GM12878 (cell line): ENCODE data around the gene B3GAT2. TPM values are rescaled to one million over a fixed set of nuclear protein-coding genes. Genes with fewer than 3 reads are reported as not detected.

Experiments
- ATAC-seq: fragments of 200-7000 bp; cut with Tn5 transposase; 3 replicates; pipeline ENCODE4 v1.9.1; 2020; ENCODE audit warnings: mild to moderate bottlenecking, moderate library complexity
- BruUV-seq: library from RNA; stranded (reverse); fragments of 400-500 nt; replicated peaks from 2 replicates; lab custom pipeline; 2021; lab: Mats Ljungman, UMichigan
- CTCF ChIA-PET: fragments of 300-600 bp; sonication (Branson Sonifier 250); formaldehyde crosslinking; extraction: SDS; loops from one replicate; lab custom pipeline; 2021; ENCODE audit warnings: inconsistent platforms; lab: Yijun Ruan, JAX
- POLR2A ChIA-PET: fragments of 350-600 bp; formaldehyde crosslinking; extraction: SDS; loops from one replicate; lab custom pipeline; 2021; ENCODE audit warnings: inconsistent platforms; lab: Charles Lee
- RAD21 ChIA-PET: fragments of 300-600 bp; sonication (Branson Sonifier 250); formaldehyde crosslinking; loops from one replicate; lab custom pipeline; 2023; ENCODE audit warnings: antibody characterized with exemption; ENCODE audit not compliant: unreplicated experiment; lab: Charles Lee
- SMC1A ChIA-PET: fragments of 300-600 bp; sonication (Branson Sonifier 250); formaldehyde crosslinking; loops from one replicate; lab custom pipeline; 2023; ENCODE audit not compliant: unreplicated experiment, uncharacterized antibody; lab: Charles Lee
- DNase-seq: peaks from one replicate; pipeline ENCODE4 v3.0.0-alpha.2; 2011; ENCODE audit warnings: low read depth, low spot score
- FAIRE-seq: peaks from 3 replicates; lab custom pipeline; 2011; peaks lifted over from hg19 to GRCh38; lab: Jason Lieb, UNC
- H2AFZ ChIP-seq: 2 replicates; pipeline ENCODE4 v1.6.0; 2011; ENCODE audit warnings: low read depth, low read length, control low read depth; ENCODE audit not compliant: control insufficient read depth
- H3K27ac ChIP-seq: 2 replicates; pipeline ENCODE4 v1.5.1; 2011; ENCODE audit warnings: control low read depth; ENCODE audit not compliant: control insufficient read depth, insufficient read depth
- H3K27me3 ChIP-seq, 2 experiments: replicated peaks in 1 of 2; 2 replicates each; pipeline versions ENCODE4 v1.6.0 to v1.6.1; 2011; ENCODE audit warnings: low read length in 1 of 2; ENCODE audit not compliant: control insufficient read depth in 2 of 2, insufficient read depth in 2 of 2
- H3K36me3 ChIP-seq, 2 experiments: 2 replicates each; pipeline ENCODE4 v1.5.1; 2011; ENCODE audit warnings: low read length in 1 of 2; ENCODE audit not compliant: control insufficient read depth in 2 of 2, insufficient read depth in 2 of 2
- H3K4me1 ChIP-seq: 2 replicates; pipeline ENCODE4 v1.6.1; 2011; ENCODE audit warnings: mild to moderate bottlenecking, low read length, moderate library complexity, mixed read lengths; ENCODE audit not compliant: control insufficient read depth, insufficient read depth
- H3K4me2 ChIP-seq: 2 replicates; pipeline ENCODE4 v1.6.0; 2011; ENCODE audit warnings: control low read depth; ENCODE audit not compliant: control insufficient read depth, insufficient read depth
- H3K4me3 ChIP-seq: fragments of 200-600 bp; sonication (generic); 2 replicates; pipeline ENCODE4 v1.5.1; 2016
- H3K79me2 ChIP-seq: 2 replicates; pipeline ENCODE4 v1.6.0; 2011; ENCODE audit warnings: low read length; ENCODE audit not compliant: control insufficient read depth, insufficient read depth
- H3K9ac ChIP-seq: 2 replicates; pipeline ENCODE4 v1.8.0; 2011; ENCODE audit warnings: low read length, control low read depth, mixed read lengths; ENCODE audit not compliant: control insufficient read depth, insufficient read depth
- H3K9me3 ChIP-seq: replicated peaks from 3 replicates; pipeline ENCODE4 v1.5.1; 2011; ENCODE audit warnings: mild to moderate bottlenecking, low read length; ENCODE audit not compliant: control insufficient read depth, insufficient read depth
- H4K20me1 ChIP-seq: 2 replicates; pipeline ENCODE4 v1.6.0; 2011; ENCODE audit not compliant: control insufficient read depth, insufficient read depth
- BCL11A ChIP-seq: IDR thresholded peaks from 2 replicates; pipeline ENCODE4 v1.6.1; 2011; ENCODE audit warnings: low read depth, low read length
- FOS ChIP-seq: IDR thresholded peaks from 3 replicates; pipeline ENCODE4 v1.6.1; 2011; ENCODE audit warnings: borderline replicate concordance; ENCODE audit not compliant: insufficient read length; ENCODE audit errors: extremely low read depth
- FOXK2 ChIP-seq: fragments of 450-650 bp; IDR thresholded peaks from 2 replicates; pipeline ENCODE4 v1.6.1; 2017; ENCODE audit warnings: mild to moderate bottlenecking, moderate library complexity
- FOXM1 ChIP-seq: IDR thresholded peaks from 2 replicates; pipeline ENCODE4 v1.6.1; 2012; ENCODE audit warnings: low read depth, mild to moderate bottlenecking, inconsistent platforms, low read length, moderate library complexity
- GATAD2B ChIP-seq: fragments of 450-650 bp; conservative IDR thresholded peaks from 2 replicates; pipeline ENCODE4 v1.6.1; 2017; ENCODE audit warnings: low read depth, mild to moderate bottlenecking, moderate library complexity
- IKZF1 ChIP-seq: fragments of 450-650 bp; conservative IDR thresholded peaks from 2 replicates; pipeline ENCODE4 v1.6.1; 2017; ENCODE audit warnings: antibody characterized with exemption, mild to moderate bottlenecking
- IKZF2 ChIP-seq, 2 experiments: fragments of 450-650 bp; IDR thresholded peaks; 2 replicates each; pipeline ENCODE4 v1.6.1; 2017; ENCODE audit warnings: mild to moderate bottlenecking in 2 of 2, moderate library complexity in 2 of 2
- JUNB ChIP-seq: IDR thresholded peaks from 2 replicates; pipeline ENCODE4 v1.6.1; 2016; ENCODE audit warnings: antibody characterized with exemption, mild to moderate bottlenecking
- MLLT1 ChIP-seq: fragments of 450-650 bp; IDR thresholded peaks from 2 replicates; pipeline ENCODE4 v1.6.1; 2016; ENCODE audit warnings: mild to moderate bottlenecking
- NFIC ChIP-seq: IDR thresholded peaks from 2 replicates; pipeline ENCODE4 v1.6.1; 2012; ENCODE audit warnings: low read depth, mild to moderate bottlenecking, inconsistent platforms, low read length, moderate library complexity
- RUNX3 ChIP-seq: IDR thresholded peaks from 2 replicates; pipeline ENCODE4 v1.6.1; 2012; ENCODE audit warnings: low read length, inconsistent platforms
- SREBF1 ChIP-seq: IDR thresholded peaks from 2 replicates; pipeline ENCODE4 v1.6.1; 2012; ENCODE audit warnings: mild to moderate bottlenecking, low read length
- WGBS: methylation state at CpG from one replicate; pipeline ENCODE4 v1.1.6; 2016; ENCODE audit warnings: low lambda C conversion rate; ENCODE audit not compliant: insufficient replicate concordance, insufficient coverage; ENCODE audit errors: missing lambda C conversion rate; 5-methylcytosine and 5-hydroxymethylcytosine counted together
- in situ Hi-C: fragments of 300-500 bp; cut with MboI; formaldehyde crosslinking; loops from 9 replicates; pipeline ENCODE4 v1.14.3; 2018; ENCODE audit warnings: mixed read lengths
- intact Hi-C: fragments of 100-400 bp; cut with micrococcal nuclease; formaldehyde crosslinking; loops from one replicate; pipeline ENCODE4 v1.14.2; 2022; ENCODE audit not compliant: unreplicated experiment
- polyA plus RNA-seq, 11 experiments: library from polyadenylated mRNA; depleted of rRNA in 4 of 11; unstranded in 6 of 11; stranded (reverse) in 5 of 11; fragments of >200 nt; fragmentation: Nextera tagmentation in 4 of 11; fragmentation: Illumina TruSeq in 1 of 11; extraction: Ambion mirVana in 4 of 11; extraction: Trizol in 1 of 11; gene quantifications; 1 replicate in 1 of 11; 2 replicates in 10 of 11; pipeline versions ENCODE4 v1.2.1 to v1.2.3, GENCODE V29; 2011 to 2016; ENCODE audit warnings: inconsistent platforms in 2 of 11, missing spikeins in 2 of 11, low read depth in 1 of 11
- total RNA-seq, 4 experiments: library from RNA; depleted of rRNA in 3 of 4; stranded (reverse); fragments of >200 nt in 3 of 4; fragmentation: Illumina TruSeq in 1 of 4; extraction: Trizol in 1 of 4; gene quantifications; 2 replicates each; pipeline versions ENCODE4 v1.2.1 to v1.2.3, GENCODE V29; 2013 to 2021
- TF ChIP-seq, protein P1 (sequence below): fragments of 450-650 bp; IDR thresholded peaks from 2 replicates; pipeline ENCODE4 v1.6.1; 2017; ENCODE audit warnings: low read depth, mild to moderate bottlenecking, moderate library complexity

The B3GAT2 gene
- total and polyA plus RNA-seq, 10 of the 15 experiments (the other 5 are each of a cell fraction or from before 2014, with no cell fraction given) = 0.04 to 1.2 (median 0.22) TPM; not detected in 5

- in situ Hi-C loops = no loop called here
- BruUV-seq = no TSS peak
- Histone ChIP-seq H3K4me1 (peaks cover 7% of the 10 kb centered on the region), H3K4me2 (no peak overlapping the region), H3K9me3 (no peaks in the 10 kb centered on the region), H3K4me3 (no peak overlapping the region), H3K9ac (no peak overlapping the region), H3K27me3 (no peaks in the 10 kb centered on the region), H3K36me3 (peaks cover 0 to 2% of the 10 kb centered on the region in 2 experiments; a peak in 1 of 4 replicates), H2AFZ (no peak overlapping the region), H3K27ac (no peak overlapping the region), H4K20me1 (no peaks in the 10 kb centered on the region), H3K79me2 (no peaks in the 10 kb centered on the region)
- TF ChIP-seq MLLT1 = no peak
- RAD21 ChIA-PET = no interaction called here
- intact Hi-C loops = no loop called here
- WGBS = 100% methylated on average over 1 of the region's 1 CpG
- CTCF ChIA-PET = interaction anchor here (2.5 to 3.0 kb wide), 2 partner anchors 24 to 153 kb away, joined by 12 to 17 read pairs; no protein-coding TSS in a partner anchor
- DNase-seq = no peak
- FAIRE-seq = no peak
- POLR2A ChIA-PET = no interaction called here
- SMC1A ChIA-PET = interaction anchor here (7.4 kb wide), 1 partner anchor 150 kb away, joined by 61 read pairs; no protein-coding TSS in a partner anchor
- no peak for ATAC-seq
These were observed 96.8 kb downstream of the B3GAT2 start for GRCh38 chr6:70860045-70860444.

DNA sequence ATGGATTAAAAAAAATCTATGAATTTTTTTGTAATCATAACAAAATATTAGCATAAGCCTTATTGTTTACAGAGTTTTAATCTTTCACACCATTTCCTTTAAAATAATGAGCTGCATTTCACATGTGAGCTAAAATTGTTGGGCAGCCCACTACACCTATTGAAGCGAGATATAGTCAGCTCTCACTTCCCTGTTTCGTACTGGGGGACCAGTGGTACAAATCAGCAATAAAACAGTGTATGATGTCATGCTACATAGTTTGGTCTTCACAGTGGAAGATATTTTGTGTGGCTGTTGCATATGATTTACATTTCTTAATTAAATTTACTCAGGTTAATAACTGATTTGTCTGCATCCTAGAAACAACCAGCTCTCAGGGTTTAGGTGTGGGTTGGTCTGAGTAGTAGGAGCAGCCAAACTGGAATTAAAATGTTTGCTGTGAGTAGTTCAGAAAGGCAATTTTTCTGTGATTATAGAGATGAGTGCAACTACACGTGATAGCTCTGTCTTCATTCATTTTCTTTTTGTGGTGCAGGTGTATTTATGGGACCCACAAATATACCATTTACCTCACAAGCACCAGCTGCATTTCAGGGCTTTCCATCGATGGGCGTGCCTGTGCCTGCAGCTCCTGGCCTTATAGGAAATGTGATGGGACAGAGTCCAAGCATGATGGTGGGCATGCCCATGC lies 99.3 kb downstream of the B3GAT2 start:
- H3K9ac ChIP-seq = no peak overlapping the region
- no peak overlapping the region for H2AFZ ChIP-seq
- H3K9me3 ChIP-seq = no peaks in the 10 kb centered on the region
- ChIA-PET POLR2A (interaction anchor here (0.6 to 1.7 kb wide), 4 partner anchors 12 to 873 kb away, joined by 3 to 7 read pairs (median 4); no protein-coding TSS in a partner anchor), RAD21 (interaction anchor here (0.6 to 3.1 kb wide), 13 partner anchors 13 to 337 kb away, joined by 3 to 27 read pairs (median 3); no protein-coding TSS in a partner anchor), CTCF (interaction anchor here (0.7 to 3.0 kb wide), 14 partner anchors 10 to 337 kb away, joined by 3 to 21 read pairs (median 4); no protein-coding TSS in a partner anchor), SMC1A (interaction anchor here (0.5 to 7.4 kb wide), 20 partner anchors 8 to 978 kb away, joined by 3 to 61 read pairs (median 3); no protein-coding TSS in a partner anchor)
- H3K36me3 ChIP-seq = peaks cover 0 to 2% of the 10 kb centered on the region in 2 experiments; a peak in 1 of 4 replicates
- H3K4me1 ChIP-seq = peaks cover 7% of the 10 kb centered on the region
- DNase-seq = peak; percentile 66
- intact Hi-C loops (no loop called here), in situ Hi-C loops (no loop called here)
- 36% methylated on average over 5 of the region's 5 CpGs for WGBS
- no peaks in the 10 kb centered on the region for H3K79me2 ChIP-seq
- peak; percentile 88 for FAIRE-seq
- BruUV-seq = no TSS peak
- no peak overlapping the region for H3K27ac ChIP-seq
- H4K20me1 ChIP-seq = no peaks in the 10 kb centered on the region
- peak; percentile 100 for ATAC-seq
- peak overlapping the region; percentile 29 for H3K4me2 ChIP-seq
- H3K27me3 ChIP-seq = no peaks in the 10 kb centered on the region
- H3K4me3 ChIP-seq = no peak overlapping the region
- TF ChIP-seq GATAD2B (0 out of 2 replicates have a peak, but pooled peaks have one; percentile 17), FOS (no peak), NFIC (peak; percentile 37; the same call in 1 of the 2 replicates), JUNB (peak; percentile 50; the same call in 1 of the 2 replicates), RUNX3 (peak; percentile 46; the same call in 1 of the 2 replicates), BCL11A (peak; percentile 68), FOXM1 (0 out of 2 replicates have a peak, but pooled peaks have one; percentile 25), IKZF2 (IDR thresholded peaks at IDR 0.05) (peak; percentile 50 to 54; a peak in 2 of 4 replicates), IKZF1 (peak; percentile 42; the same call in 1 of the 2 replicates), FOXK2 (no peak), SREBF1 (no peak)
- TF ChIP-seq, protein P1, sequence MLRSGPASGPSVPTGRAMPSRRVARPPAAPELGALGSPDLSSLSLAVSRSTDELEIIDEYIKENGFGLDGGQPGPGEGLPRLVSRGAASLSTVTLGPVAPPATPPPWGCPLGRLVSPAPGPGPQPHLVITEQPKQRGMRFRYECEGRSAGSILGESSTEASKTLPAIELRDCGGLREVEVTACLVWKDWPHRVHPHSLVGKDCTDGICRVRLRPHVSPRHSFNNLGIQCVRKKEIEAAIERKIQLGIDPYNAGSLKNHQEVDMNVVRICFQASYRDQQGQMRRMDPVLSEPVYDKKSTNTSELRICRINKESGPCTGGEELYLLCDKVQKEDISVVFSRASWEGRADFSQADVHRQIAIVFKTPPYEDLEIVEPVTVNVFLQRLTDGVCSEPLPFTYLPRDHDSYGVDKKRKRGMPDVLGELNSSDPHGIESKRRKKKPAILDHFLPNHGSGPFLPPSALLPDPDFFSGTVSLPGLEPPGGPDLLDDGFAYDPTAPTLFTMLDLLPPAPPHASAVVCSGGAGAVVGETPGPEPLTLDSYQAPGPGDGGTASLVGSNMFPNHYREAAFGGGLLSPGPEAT = peak; percentile 63; the same call in 1 of the 2 replicates
